Measurements from ENCODE around the gene TMEM42.

DNA sequence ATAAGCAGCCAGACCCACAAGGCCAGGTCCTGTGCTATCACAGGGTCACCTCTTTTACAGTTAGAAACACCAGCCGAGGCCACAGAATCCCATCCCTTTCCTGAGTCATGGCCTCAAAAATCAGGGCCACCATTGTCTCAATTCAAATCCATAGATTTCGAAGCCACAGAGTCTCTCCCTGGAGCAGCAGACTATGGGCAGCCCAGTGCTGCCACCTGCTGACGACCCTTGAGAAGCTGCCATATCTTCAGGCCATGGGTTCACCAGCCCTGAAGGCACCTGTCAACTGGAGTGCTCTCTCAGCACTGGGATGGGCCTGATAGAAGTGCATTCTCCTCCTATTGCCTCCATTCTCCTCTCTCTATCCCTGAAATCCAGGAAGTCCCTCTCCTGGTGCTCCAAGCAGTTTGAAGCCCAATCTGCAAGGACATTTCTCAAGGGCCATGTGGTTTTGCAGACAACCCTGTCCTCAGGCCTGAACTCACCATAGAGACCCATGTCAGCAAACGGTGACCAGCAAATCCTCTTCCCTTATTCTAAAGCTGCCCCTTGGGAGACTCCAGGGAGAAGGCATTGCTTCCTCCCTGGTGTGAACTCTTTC, 52.3 kb downstream of the TMEM42 start:
- TF ChIP-seq, protein P1, sequence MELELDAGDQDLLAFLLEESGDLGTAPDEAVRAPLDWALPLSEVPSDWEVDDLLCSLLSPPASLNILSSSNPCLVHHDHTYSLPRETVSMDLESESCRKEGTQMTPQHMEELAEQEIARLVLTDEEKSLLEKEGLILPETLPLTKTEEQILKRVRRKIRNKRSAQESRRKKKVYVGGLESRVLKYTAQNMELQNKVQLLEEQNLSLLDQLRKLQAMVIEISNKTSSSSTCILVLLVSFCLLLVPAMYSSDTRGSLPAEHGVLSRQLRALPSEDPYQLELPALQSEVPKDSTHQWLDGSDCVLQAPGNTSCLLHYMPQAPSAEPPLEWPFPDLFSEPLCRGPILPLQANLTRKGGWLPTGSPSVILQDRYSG (CRISPR knock-in tag; IDR thresholded peaks at IDR 0.05): no peak
- TF ChIP-seq SRSF4 (IDR thresholded peaks at IDR 0.05; ENCODE audit: low read depth, low read length, poor library complexity, severe bottlenecking) (no peak), MED8 (CRISPR knock-in tag; IDR thresholded peaks at IDR 0.05; ENCODE audit: insufficient replicate concordance) (no peak), ZBTB1 (CRISPR knock-in tag; IDR thresholded peaks at IDR 0.05; ENCODE audit: borderline replicate concordance) (no peak), ZNF460 (CRISPR knock-in tag; IDR thresholded peaks at IDR 0.05; ENCODE audit: borderline replicate concordance) (no peak; the same call in 1 of the 2 replicates), SRF (IDR thresholded peaks at IDR 0.05; ENCODE audit: low read depth, low read length) (no peak), U2AF2 (IDR thresholded peaks at IDR 0.05; ENCODE audit: low read depth, low read length) (no peak)
